ENCODE measurements around the gene FGB.

DNA sequence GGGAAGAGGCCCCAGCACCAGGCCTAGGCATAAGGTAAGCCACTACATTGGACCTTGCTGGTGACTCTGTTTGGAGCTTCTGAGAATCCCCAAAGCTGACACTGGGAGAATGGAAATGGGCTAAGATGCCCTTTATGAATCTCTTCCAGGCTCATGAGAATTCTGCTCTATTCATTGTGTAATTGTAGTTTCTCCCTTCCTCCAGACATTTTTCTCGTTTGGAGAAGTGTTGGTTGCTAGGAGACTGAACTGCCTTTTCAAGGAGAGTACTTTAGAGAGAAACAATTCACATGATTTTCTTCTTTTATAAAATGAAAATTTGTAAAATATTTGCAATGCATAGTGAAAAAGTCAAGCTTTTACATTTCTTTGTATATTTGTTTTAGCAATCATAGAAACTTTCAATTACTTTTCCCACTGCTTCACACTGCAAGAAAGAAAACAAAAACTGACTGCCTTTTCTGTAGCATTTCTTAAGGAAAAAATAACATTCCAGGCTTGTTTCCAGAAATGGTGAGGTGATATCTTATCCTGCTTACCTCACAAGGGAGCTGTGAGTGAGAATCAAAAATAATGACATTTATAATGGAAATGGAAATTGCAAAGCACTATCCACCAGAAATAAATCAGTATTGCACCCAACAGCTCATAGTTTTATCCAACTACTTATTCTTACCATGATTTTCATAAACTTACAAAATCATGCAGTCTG, 46.3 kb upstream of the FGB start:
- TF ChIP-seq, protein P1, sequence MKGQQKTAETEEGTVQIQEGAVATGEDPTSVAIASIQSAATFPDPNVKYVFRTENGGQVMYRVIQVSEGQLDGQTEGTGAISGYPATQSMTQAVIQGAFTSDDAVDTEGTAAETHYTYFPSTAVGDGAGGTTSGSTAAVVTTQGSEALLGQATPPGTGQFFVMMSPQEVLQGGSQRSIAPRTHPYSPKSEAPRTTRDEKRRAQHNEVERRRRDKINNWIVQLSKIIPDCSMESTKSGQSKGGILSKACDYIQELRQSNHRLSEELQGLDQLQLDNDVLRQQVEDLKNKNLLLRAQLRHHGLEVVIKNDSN (IDR thresholded peaks at IDR 0.05) = no peak
- TF ChIP-seq TAF1 (IDR thresholded peaks at IDR 0.05; ENCODE audit: low read depth) = no peak
